HG03103 (cell line): Measurements from ENCODE around the gene EML1.

Source experiments
- ATAC-seq: cut with Tn5 transposase; IDR thresholded peaks from one replicate; pipeline ENCODE4 v1.9.1; 2021; ENCODE audit warnings: low read depth; ENCODE audit not compliant: unreplicated experiment

The EML1 gene

GRCh38 chr14:99888149-99888548 lies 94.9 kb downstream of the EML1 start:
- ATAC-seq: no peak

DNA sequence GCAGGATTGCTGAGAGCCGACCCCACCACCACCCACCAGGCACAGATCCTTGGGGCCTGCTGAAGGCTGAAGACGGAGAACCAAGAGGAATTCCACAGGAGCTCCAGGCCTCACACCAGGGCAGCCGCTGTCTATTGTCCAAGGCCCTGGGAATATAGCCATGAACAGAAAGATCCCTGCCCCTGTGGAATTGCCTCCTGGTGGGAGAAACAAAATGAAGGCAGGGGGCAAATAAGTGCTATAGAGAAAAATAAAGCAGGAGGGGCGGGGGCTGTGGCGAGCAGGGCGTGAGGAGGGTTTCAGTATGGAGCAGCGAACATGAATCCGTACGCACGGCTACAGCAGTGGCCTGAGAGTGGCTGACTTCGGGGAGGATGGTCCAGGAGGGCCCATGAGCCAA lies 96.1 kb downstream of the EML1 start:
- ATAC-seq: no peak

- no peak for ATAC-seq
Observed at GRCh38 chr14:99891266-99891665, 98.1 kb downstream of the EML1 start.

DNA sequence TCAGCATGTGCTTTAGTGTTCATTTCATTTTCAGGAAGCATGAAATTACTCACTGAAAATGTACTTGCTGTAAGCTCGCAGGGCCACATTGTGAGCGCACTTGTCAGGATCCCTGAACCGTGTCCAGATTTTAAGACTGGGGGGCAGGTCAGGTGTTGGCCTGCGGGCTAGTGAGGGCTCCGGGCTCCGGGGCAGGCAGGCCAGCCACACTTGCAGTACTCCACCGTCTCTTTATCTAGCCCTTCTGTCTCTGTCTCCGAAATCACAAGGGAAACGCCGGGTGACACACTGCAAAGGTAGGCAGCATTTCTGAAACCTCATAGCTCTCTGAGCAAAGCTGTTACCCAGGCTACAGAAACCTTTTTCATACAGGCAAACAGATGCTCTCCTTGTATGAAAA lies 98.7 kb downstream of the EML1 start:
- peak; percentile 68 for ATAC-seq

- ATAC-seq: no peak
Observed at GRCh38 chr14:99892406-99892805, 99.2 kb downstream of the EML1 start.

- no peak for ATAC-seq
Observed at GRCh38 chr14:99896361-99896760, 103.1 kb downstream of the EML1 start.

GRCh38 chr14:99899578-99900178 lies 106.5 kb downstream of the EML1 start:
- ATAC-seq: no peak

DNA sequence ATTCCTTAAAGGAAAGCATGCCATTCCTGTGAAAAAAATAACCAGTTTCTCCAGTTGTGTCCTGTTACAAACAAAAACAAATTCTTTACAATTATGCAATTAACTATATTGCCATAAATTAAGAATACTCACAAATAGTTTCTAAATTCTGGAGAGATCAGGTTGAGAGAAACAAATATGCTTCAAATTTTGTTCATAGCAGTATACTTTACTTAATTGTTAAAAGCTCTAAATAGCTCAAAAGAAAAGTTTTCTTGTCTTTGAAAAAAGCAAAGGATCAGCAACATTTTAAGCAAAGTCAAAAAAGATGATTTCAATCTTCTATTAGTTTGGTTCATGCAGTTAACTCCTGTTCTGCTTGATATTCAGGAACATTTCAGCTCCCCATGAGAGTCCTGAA lies 109.7 kb downstream of the EML1 start:
- ATAC-seq: no peak

DNA sequence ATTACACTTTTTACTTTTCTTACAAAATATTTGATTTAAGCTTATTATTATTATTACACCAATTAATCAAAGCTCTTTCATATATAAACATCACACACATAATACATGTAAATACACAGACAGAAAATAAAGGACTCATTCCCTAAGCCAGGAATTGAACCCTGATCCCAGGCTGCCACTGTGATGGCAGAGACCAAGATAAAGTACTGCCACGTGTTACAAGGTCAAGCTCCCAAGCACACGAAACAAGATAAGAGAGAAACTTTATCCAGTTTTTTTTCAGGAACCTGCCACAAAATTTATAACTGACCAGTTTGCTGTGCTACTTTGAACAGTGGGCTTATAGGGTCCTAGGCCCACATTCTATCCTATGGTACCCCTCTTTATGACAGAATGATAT lies 111.3 kb downstream of the EML1 start:
- no peak for ATAC-seq

DNA sequence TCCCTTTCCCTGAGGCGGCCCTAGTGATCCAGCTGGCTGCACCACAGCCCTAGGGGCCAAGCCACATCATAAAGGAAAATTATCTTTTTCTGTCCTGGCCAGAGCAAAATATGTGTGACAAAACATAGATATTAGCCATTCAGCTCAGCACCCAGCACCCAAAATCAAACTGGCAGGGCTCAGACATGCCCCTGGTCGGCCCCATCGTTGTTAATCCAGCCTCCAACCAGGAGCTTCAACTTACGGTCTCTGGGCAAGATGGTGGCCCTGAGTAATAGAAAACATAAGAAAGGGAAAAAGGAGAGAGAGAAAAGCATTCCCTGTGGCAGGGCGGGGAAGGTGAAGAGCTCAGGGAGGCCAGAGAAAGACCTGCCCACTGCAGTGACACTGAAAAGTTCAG lies 111.9 kb downstream of the EML1 start:
- ATAC-seq: no peak

DNA sequence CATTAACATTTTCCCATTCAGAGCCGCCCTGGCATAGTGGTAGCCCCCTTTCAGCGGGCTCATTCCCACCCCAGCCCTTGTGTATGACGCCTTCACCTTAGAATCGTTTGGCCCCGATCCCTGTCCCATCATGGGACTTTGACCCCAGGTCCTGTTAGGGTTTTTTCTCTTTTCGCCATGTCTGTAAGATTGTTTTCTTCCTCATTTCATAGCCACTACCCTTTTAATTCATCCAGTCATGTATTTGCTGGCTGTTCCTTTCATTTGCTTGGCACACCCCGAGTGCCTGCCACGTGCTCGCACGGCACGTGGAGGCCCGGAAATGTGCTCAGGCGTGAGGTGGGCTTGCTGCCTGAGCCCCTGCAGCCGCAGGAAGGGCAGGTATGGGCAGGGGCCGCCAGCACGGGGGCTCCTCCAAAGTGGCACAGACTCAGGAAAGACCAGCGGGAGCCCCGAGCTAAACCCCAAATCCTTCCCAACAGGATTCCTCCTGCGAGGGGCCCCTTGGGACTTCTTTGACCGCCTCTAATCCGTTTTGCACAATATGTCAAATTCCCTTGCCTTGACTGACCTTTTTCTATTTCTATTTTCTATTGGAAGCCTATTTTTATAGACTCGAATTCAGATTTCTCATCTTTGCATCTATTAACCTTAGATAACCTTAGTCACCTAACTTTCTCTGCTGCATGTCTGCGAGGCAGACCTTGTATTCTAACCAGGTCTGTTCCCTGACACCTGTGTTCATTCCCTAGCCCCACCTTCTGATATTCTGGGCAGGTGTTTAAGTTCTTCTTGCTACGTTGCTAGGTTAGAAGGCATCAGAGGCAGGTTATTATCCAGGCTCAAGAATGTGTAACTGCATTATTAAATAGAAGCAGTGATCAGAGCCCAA lies 114.8 kb downstream of the EML1 start:
- no peak for ATAC-seq

DNA sequence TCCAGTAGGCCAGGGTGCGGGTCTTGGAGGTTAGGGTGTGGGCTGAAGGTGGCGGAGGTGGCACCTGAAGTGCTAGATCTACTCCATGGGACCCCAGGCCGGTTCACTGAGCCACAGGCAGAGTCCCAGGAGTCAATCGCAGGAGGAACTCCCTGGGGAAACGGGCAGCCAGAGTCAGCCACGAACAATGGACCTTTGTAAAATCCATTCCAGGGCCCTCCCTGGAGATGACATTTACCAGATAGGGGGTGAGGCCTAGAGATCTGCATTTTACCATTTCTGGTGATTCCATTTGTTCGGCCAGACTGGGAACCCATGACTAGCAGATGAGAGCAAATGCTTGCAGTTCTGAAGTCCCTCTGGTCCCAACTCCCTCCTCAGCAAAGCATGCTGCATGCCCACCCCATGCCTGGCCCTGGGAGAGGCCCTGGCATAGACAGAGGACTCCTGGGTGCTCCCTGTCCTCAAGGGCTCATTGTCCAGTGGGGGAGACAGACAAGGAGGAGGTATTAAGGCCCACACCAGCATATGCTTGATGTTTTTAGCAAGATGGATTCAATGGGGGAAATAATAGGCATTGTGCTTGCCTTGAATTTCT lies 115.5 kb downstream of the EML1 start:
- ATAC-seq: no peak

- no peak for ATAC-seq
Observed at GRCh38 chr14:99909513-99910064, 116.4 kb downstream of the EML1 start.

DNA sequence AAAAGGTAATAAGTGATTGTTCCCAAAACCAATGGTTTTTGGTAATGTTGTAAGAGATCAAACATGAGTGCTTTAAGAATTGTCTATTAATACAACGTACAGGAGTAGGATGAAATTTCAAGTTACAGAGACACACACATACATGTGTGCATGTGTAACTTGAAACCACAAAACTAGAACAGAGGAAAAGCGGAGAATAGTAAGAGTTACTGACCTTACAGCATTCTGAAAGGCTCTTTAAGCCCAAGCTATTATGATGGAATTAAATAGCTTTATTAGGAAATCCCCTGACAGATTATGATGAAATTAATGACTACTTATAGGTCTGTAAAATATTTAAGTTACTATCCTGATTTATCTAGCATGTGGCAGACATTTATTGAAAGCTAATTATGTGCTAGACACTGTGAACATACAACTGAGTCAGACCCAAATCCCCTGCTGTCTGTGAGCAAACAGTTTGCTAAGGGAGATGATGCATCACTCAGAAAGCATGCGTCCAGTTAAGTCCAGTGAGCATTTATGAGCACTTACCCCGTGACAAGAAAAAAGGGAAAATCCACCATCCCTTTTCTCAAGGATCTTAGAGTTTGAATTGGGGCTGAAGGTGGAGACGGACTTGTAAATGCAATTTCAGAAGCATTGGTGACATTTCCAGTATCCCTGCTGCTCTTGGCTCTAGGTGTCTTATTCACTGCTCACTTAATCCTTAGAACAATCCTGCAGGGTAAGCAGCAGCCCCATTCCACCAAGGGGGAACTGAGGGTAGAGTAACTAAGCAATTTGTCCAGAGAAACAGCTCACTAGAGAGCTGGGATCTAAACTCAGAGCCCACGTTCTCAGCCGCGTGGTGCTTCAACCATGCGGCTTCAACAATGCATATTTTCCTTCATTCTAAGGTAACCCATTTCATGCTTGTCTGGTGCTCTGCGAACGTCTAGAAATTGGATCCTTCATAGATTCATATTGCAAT lies 117.4 kb downstream of the EML1 start:
- no peak for ATAC-seq

GRCh38 chr14:99915305-99916090 lies 122.3 kb downstream of the EML1 start:
- ATAC-seq: no peak

- ATAC-seq: no peak
Observed at GRCh38 chr14:99916091-99916383, 122.8 kb downstream of the EML1 start.

DNA sequence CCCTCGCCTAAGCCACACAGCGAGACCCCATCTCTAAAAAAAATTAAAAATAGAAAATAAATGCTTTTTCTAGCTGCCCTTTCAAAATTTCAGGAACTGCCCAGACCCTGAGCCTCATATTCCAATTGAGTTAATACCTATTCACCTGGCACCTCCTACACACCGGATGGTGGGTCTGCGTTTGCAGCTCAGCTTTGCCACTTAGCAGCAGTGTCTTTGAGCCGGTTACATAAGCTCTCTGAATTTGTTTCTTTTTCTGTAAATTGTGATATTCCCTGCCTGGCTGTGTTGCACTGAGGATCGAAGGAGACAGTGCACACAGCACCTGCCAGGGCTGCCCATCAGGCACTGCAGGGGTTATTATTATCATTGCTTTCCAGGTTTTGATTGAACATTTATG lies 125.6 kb downstream of the EML1 start:
- no peak for ATAC-seq

DNA sequence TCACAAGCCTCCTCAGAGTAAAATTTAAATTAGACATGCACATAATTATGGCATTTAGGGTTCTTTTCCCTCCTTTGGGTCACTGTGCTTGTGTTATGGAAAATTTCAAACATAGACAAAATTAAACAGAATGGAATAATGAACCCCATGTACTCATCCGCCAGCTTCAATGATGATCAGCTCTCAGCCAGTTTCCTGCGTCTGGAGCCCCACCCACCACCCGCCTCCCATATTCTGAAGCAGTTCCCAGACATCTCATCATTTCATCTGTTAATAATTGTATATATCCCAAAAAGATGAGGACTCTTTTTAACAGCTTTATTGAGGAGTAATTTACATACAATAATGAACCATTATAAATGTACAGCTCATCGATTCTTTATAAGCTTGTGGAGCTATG lies 128.2 kb downstream of the EML1 start:
- no peak for ATAC-seq

DNA sequence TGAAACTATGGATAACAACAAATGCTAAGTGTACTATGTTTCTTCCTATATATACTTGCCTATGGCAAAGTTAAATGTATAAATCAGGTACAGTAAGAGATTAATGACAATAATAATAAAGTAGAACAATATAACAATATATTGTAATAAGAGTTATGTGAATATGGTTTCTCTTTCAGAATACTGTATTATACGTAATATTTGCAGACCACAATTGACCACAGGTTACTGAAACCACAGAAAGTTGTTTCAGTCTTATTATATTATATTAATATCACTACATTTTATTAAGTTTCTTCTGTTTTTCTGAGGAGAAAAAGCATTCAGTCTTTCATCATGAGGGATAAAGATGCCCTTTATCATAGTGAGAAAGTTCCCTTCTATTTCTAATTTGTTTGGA lies 131.2 kb downstream of the EML1 start:
- no peak for ATAC-seq

- ATAC-seq: no peak
Observed at GRCh38 chr14:99925471-99925870, 132.3 kb downstream of the EML1 start.
